Hepatocyte (in vitro differentiated cells): ENCODE measurements around the gene ZNF423. TPM values are rescaled to one million over a fixed set of nuclear protein-coding genes. Genes with fewer than 3 reads are reported as not detected.

Experiments used
- DNase-seq: peaks from one replicate; pipeline ENCODE4 v3.0.0-alpha.2; 2016; ENCODE audit warnings: low spot score
- H2AFZ ChIP-seq: fragments of 200-600 bp; sonication (generic); 2 replicates; pipeline ENCODE4 v1.6.0; 2016; ENCODE audit warnings: antibody characterized with exemption, mild to moderate bottlenecking
- H3K27ac ChIP-seq: fragments of 200-600 bp; sonication (generic); 2 replicates; pipeline ENCODE4 v1.5.1; 2016; ENCODE audit warnings: mild to moderate bottlenecking
- H3K27me3 ChIP-seq: fragments of 200-600 bp; sonication (generic); 2 replicates; pipeline ENCODE4 v1.6.1; 2016
- H3K36me3 ChIP-seq: fragments of 200-600 bp; sonication (generic); replicated peaks from 2 replicates; pipeline ENCODE4 v1.5.1; 2016; ENCODE audit warnings: low read depth; ENCODE audit not compliant: insufficient read depth
- H3K4me1 ChIP-seq: fragments of 200-600 bp; sonication (generic); 2 replicates; pipeline ENCODE4 v1.5.1; 2016; ENCODE audit warnings: mild to moderate bottlenecking, moderate library complexity; ENCODE audit not compliant: insufficient read depth
- H3K4me2 ChIP-seq: fragments of 200-600 bp; sonication (generic); 2 replicates; pipeline ENCODE4 v1.6.0; 2016
- H3K4me3 ChIP-seq: fragments of 200-600 bp; sonication (generic); 2 replicates; pipeline ENCODE4 v1.5.1; 2016; ENCODE audit warnings: mild to moderate bottlenecking
- H3K79me2 ChIP-seq: fragments of 200-600 bp; sonication (generic); 2 replicates; pipeline ENCODE4 v1.6.0; 2017; ENCODE audit warnings: mild to moderate bottlenecking
- H3K9me2 ChIP-seq: fragments of 200-600 bp; sonication (generic); replicated peaks from 2 replicates; pipeline ENCODE4 v1.6.0; 2017; ENCODE audit warnings: mild to moderate bottlenecking; ENCODE audit not compliant: insufficient read depth
- H3K9me3 ChIP-seq: fragments of 200-600 bp; sonication (generic); 2 replicates; pipeline ENCODE4 v1.5.1; 2016; ENCODE audit warnings: low read depth, mild to moderate bottlenecking
- H4K20me1 ChIP-seq: fragments of 200-600 bp; sonication (generic); 2 replicates; pipeline ENCODE4 v1.6.0; 2016; ENCODE audit warnings: mild to moderate bottlenecking; ENCODE audit not compliant: insufficient read depth, poor library complexity, severe bottlenecking
- CTCF ChIP-seq: fragments of 200-600 bp; sonication (generic); IDR thresholded peaks from 2 replicates; pipeline ENCODE4 v1.5.1; 2016; ENCODE audit warnings: antibody characterized with exemption, mild to moderate bottlenecking; ENCODE audit not compliant: poor library complexity
- EZH2 ChIP-seq: fragments of 200-600 bp; sonication (generic); IDR thresholded peaks from 2 replicates; pipeline ENCODE4 v1.6.1; 2016; ENCODE audit warnings: antibody characterized with exemption, mild to moderate bottlenecking, borderline replicate concordance
- EZH2phosphoT487 ChIP-seq: fragments of 200-600 bp; sonication (generic); IDR thresholded peaks from one replicate; pipeline ENCODE4 v1.6.1; 2018; ENCODE audit warnings: antibody characterized with exemption, mild to moderate bottlenecking, low read depth, moderate library complexity; ENCODE audit not compliant: unreplicated experiment, severe bottlenecking
- WGBS: methylation state at CpG from one replicate; pipeline ENCODE4 v1.1.6; 2016; ENCODE audit warnings: low lambda C conversion rate; ENCODE audit errors: missing lambda C conversion rate; 5-methylcytosine and 5-hydroxymethylcytosine counted together
- polyA plus RNA-seq: library from polyadenylated mRNA; unstranded; fragments of >200 nt; fragmentation: Nextera tagmentation; extraction: Ambion mirVana; gene quantifications from 2 replicates; pipeline ENCODE4 v1.2.1, GENCODE V29; 2016
- total RNA-seq: library from RNA; depleted of rRNA; stranded (reverse); fragments of >200 nt; gene quantifications from 2 replicates; pipeline ENCODE4 v1.2.3, GENCODE V29; 2014

ZNF423 gene
- total and polyA plus RNA-seq, 2 experiments from 2014 or later, result 9.6 to 11.8 TPM

GRCh38 chr16:49773534-49774475 lies 82.1 kb downstream of the ZNF423 start:
- Histone ChIP-seq H3K27me3 (no peaks in the 10 kb centered on the region), H4K20me1 (no peaks in the 10 kb centered on the region), H3K9me2 (no peaks in the 10 kb centered on the region), H3K4me1 (no peaks in the 10 kb centered on the region), H3K4me2 (no peak overlapping the region), H3K4me3 (no peak overlapping the region), H3K27ac (no peak overlapping the region), H2AFZ (no peak overlapping the region), H3K79me2 (no peaks in the 10 kb centered on the region), H3K36me3 (no peaks in the 10 kb centered on the region), H3K9me3 (no peaks in the 10 kb centered on the region)
- DNase-seq, result no peak
- TF ChIP-seq CTCF (no peak), EZH2phosphoT487 (no peak), EZH2 (no peak)
- 71% methylated on average over 10 of the region's 10 CpGs for WGBS

- Histone ChIP-seq H3K27ac (no peak overlapping the region), H3K9me2 (no peaks in the 10 kb centered on the region), H4K20me1 (no peaks in the 10 kb centered on the region), H3K36me3 (no peaks in the 10 kb centered on the region), H3K79me2 (no peaks in the 10 kb centered on the region), H3K4me3 (no peak overlapping the region), H2AFZ (no peak overlapping the region), H3K4me2 (no peak overlapping the region), H3K9me3 (no peaks in the 10 kb centered on the region), H3K27me3 (no peaks in the 10 kb centered on the region), H3K4me1 (no peaks in the 10 kb centered on the region)
- TF ChIP-seq EZH2 (no peak), CTCF (no peak), EZH2phosphoT487 (no peak)
- DNase-seq, result no peak
- 94% methylated on average over 23 of the region's 23 CpGs for WGBS
Measured at GRCh38 chr16:49767998-49768397, 87.9 kb downstream of the ZNF423 start.

- Histone ChIP-seq H3K9me2 (no peaks in the 10 kb centered on the region), H2AFZ (no peak overlapping the region), H3K4me3 (no peak overlapping the region), H4K20me1 (no peaks in the 10 kb centered on the region), H3K27me3 (no peaks in the 10 kb centered on the region), H3K27ac (no peak overlapping the region), H3K36me3 (no peaks in the 10 kb centered on the region), H3K79me2 (no peaks in the 10 kb centered on the region), H3K4me1 (no peaks in the 10 kb centered on the region), H3K4me2 (no peak overlapping the region), H3K9me3 (no peaks in the 10 kb centered on the region)
- WGBS, result 93% methylated on average over 5 of the region's 5 CpGs
- DNase-seq, result no peak
- TF ChIP-seq CTCF (no peak), EZH2phosphoT487 (no peak), EZH2 (no peak)
Measured at GRCh38 chr16:49767414-49767813, 88.5 kb downstream of the ZNF423 start.
